ENCODE results near the gene ZNF398. TPM values are rescaled to one million over a fixed set of nuclear protein-coding genes. Genes with fewer than 3 reads are reported as not detected.

Gene ZNF398
- total and polyA plus RNA-seq, 10 of the 15 experiments (the other 5 are each of a cell fraction or from before 2014, with no cell fraction given): 2.3 to 15.3 (median 10.0) TPM

- WGBS (ENCODE audit: insufficient coverage, insufficient replicate concordance, low lambda C conversion rate, missing lambda C conversion rate): 84% methylated on average over 10 of the region's 10 CpGs
- BruUV-seq (replicated peaks): no TSS peak
- H3K4me2 ChIP-seq (ENCODE audit: control insufficient read depth, insufficient read depth): no peak overlapping the region
- DNase-seq (ENCODE audit: low read depth, low spot score): no peak
- peaks cover 12 to 18% of the 10 kb centered on the region in 2 experiments; a peak in 3 of 4 replicates for H3K36me3 ChIP-seq (ENCODE audit: control insufficient read depth in 2 of 2, insufficient read depth in 2 of 2, low read length in 1 of 2)
- H3K79me2 ChIP-seq (ENCODE audit: control insufficient read depth, insufficient read depth, low read length): no peaks in the 10 kb centered on the region
- H3K4me3 ChIP-seq: no peak overlapping the region
- no peaks in the 10 kb centered on the region for H3K27me3 ChIP-seq (replicated peaks in 1 of 2; ENCODE audit: control insufficient read depth in 2 of 2, insufficient read depth in 2 of 2, low read length in 1 of 2)
- no peak for ATAC-seq
- no peaks in the 10 kb centered on the region for H4K20me1 ChIP-seq (ENCODE audit: control insufficient read depth, insufficient read depth)
- intact Hi-C loops (cut with micrococcal nuclease; ENCODE audit: unreplicated experiment): no loop called here
- no peak overlapping the region for H2AFZ ChIP-seq (ENCODE audit: control insufficient read depth, low read depth, low read length)
- H3K9me3 ChIP-seq (replicated peaks; ENCODE audit: control insufficient read depth, insufficient read depth, low read length): no peaks in the 10 kb centered on the region
- in situ Hi-C loops (cut with MboI): no loop called here
- H3K4me1 ChIP-seq (ENCODE audit: control insufficient read depth, insufficient read depth, low read length): no peaks in the 10 kb centered on the region
- POLR2A ChIA-PET: interaction anchor here (0.6 kb wide), 1 partner anchor 30 kb away, joined by 7 read pairs; no protein-coding TSS in a partner anchor
- no peak overlapping the region for H3K9ac ChIP-seq (ENCODE audit: control insufficient read depth, insufficient read depth, low read length)
- CTCF ChIA-PET: no interaction called here
- H3K27ac ChIP-seq (ENCODE audit: control insufficient read depth, insufficient read depth): no peak overlapping the region
- SMC1A ChIA-PET (ENCODE audit: uncharacterized antibody, unreplicated experiment): interaction anchor here (1.3 kb wide), 1 partner anchor 22 kb away, joined by 3 read pairs; no protein-coding TSS in a partner anchor
- no peak for TF ChIP-seq PAX5 (IDR thresholded peaks at IDR 0.05; ENCODE audit: borderline replicate concordance, low read depth, low read length)
- TF ChIP-seq TCF3 (IDR thresholded peaks at IDR 0.05; ENCODE audit: borderline replicate concordance, insufficient read depth, low read depth, low read length): no peak
- TF ChIP-seq SPI1 (IDR thresholded peaks at IDR 0.05; ENCODE audit: borderline replicate concordance, insufficient read depth, low read depth, low read length): no peak
- no peak for TF ChIP-seq KAT2A (conservative IDR thresholded peaks at IDR 0.05; ENCODE audit: control insufficient read depth, low read depth, low read length)
- TF ChIP-seq EZH2 (IDR thresholded peaks at IDR 0.05; ENCODE audit: borderline replicate concordance, control insufficient read depth, low read depth, low read length): no peak
- no peak for TF ChIP-seq USF1 (IDR thresholded peaks at IDR 0.05; ENCODE audit: borderline replicate concordance, extremely low read length, insufficient read depth, low read depth, low read length)
- TF ChIP-seq TCF12 (IDR thresholded peaks at IDR 0.05; ENCODE audit: low read depth, low read length): no peak
- RAD21 ChIA-PET (ENCODE audit: unreplicated experiment): no interaction called here
- FAIRE-seq: no peak
These were observed 71.5 kb downstream of the ZNF398 start for GRCh38 chr7:149218469-149219420.
